ENCODE measurements around the gene ERVK3-1.

GRCh38 chr19:58355908-58356765 lies 51.0 kb downstream of the ERVK3-1 start:
- TF ChIP-seq, protein P1, sequence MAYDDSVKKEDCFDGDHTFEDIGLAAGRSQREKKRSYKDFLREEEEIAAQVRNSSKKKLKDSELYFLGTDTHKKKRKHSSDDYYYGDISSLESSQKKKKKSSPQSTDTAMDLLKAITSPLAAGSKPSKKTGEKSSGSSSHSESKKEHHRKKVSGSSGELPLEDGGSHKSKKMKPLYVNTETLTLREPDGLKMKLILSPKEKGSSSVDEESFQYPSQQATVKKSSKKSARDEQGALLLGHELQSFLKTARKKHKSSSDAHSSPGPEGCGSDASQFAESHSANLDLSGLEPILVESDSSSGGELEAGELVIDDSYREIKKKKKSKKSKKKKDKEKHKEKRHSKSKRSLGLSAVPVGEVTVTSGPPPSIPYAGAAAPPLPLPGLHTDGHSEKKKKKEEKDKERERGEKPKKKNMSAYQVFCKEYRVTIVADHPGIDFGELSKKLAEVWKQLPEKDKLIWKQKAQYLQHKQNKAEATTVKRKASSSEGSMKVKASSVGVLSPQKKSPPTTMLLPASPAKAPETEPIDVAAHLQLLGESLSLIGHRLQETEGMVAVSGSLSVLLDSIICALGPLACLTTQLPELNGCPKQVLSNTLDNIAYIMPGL (CRISPR knock-in tag; IDR thresholded peaks at IDR 0.05; ENCODE audit: borderline replicate concordance in 1 of 2, low read depth in 1 of 2) = no peak
- TF ChIP-seq ATF1 (CRISPR knock-in tag; IDR thresholded peaks at IDR 0.05) (no peak), RXRB (CRISPR knock-in tag; IDR thresholded peaks at IDR 0.05; ENCODE audit: borderline replicate concordance) (no peak), ZNF749 (CRISPR knock-in tag; IDR thresholded peaks at IDR 0.05; ENCODE audit: borderline replicate concordance) (no peak)
